Effector CD4-positive, alpha-beta T cell (primary cell): Measurements from ENCODE around the gene INF2.
"Not testable (repeated sequence)": the region's sequence is repeated elsewhere in the genome, so short reads cannot be mapped to it uniquely, and the experiment has no call there.

Source experiments
- DNase-seq: peaks from one replicate; pipeline ENCODE4 v3.0.0-alpha.2; 2020
- total RNA-seq: gene quantifications from one replicate; lab custom pipeline; 2026; lab: John Stamatoyannopoulos, UW

The INF2 gene
- total RNA-seq, result 68.9 reads per million, percentile 75 among the genes with 10 or more reads in this experiment

DNA sequence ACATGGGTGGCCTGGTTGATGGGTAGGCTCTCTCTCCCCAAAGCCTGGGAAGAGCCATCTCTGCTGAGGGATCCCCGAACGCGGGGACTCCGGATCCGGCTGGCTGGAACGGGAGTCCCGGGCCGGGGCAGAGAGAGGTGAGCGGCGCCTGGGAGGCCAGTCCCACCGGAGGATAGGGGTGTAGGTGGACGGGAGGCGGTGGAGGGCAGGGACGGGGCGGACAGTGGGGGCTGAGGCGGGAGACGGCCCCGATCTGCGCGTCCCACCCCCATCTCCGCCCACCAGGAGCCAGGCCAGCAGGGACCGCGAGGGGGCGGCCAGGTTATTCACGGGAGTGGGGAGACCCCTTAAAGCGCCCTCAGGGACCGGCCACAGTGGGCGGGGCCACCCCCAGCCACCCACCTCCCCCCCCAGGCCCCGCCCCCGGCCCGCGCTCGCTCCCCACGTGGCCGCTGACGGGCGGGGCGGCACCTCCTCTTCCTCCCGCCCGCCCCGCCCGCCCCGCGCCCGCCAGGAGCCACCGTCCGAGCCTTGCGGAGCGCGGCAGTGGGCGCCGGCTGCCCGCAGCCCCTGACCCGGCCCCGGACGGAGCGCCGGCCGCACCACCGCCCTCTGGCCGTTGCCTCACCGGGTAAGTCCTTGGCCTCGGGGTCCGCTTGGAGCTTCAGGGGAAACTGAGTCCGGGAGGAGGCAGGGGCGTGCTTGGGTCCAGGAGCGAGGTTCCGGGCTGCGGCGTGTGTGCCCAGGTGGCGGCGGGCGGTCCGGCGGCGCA lies at the start of gene INF2:
Gene INF2 (plus strand): TSS at position 510 of the 772 bp plus-strand sequence. CDS start 11,748 bp downstream, outside the sequence.
- DNase-seq, result peak; percentile 23

DNA sequence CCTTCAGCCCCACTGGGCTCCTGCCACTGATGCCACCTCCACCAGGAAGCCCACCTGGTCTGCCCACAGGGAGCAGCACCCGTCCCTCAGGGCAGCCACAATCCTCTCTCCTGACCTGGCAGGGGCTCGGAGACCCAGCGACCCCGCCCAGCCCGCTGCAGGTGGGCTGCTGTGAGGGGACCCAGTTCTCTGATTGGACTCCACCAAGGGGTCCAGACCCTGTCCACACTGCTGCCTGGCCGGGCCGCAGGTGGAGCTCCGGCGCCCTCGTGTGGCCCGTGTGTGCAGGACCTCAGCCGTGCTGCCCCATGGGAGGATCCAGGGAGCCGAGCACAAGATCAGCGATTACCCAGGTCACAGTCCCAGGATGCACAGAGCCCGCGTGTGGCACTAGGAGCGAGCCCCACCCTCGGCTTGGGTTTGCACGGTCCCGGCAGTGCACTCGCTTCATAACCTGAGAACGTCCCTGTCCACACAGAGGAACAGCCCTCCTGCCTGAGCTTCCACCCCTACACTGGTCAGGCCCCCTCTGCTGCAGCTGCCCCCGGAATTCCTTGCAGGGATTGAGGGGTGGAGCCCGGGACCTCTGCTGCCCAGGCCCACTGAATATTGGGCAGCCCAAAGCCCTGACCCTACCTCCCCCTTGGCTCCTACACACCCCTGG lies 49.4 kb upstream of the INF2 start:
- peak; percentile 15 for DNase-seq

DNA sequence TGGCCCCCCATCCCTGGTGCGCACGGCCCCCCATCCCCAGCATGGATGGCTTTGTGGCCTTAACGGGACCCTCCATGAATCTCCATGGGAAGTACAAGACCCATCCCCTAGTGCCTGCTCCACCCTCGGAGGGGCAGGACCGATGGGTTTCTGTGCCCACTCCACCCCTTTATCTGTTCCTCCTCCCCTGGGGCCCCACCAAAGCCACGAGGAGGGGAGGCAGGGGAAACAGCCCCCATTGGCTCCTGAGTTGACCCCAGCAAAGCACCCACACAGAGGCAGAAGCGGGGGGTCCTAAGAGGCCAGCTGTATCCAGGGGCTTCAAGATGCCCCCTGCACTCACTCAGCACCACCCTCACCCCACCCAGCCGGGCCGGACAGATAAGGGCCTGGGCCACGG lies 48.7 kb upstream of the INF2 start:
- no peak for DNase-seq

DNA sequence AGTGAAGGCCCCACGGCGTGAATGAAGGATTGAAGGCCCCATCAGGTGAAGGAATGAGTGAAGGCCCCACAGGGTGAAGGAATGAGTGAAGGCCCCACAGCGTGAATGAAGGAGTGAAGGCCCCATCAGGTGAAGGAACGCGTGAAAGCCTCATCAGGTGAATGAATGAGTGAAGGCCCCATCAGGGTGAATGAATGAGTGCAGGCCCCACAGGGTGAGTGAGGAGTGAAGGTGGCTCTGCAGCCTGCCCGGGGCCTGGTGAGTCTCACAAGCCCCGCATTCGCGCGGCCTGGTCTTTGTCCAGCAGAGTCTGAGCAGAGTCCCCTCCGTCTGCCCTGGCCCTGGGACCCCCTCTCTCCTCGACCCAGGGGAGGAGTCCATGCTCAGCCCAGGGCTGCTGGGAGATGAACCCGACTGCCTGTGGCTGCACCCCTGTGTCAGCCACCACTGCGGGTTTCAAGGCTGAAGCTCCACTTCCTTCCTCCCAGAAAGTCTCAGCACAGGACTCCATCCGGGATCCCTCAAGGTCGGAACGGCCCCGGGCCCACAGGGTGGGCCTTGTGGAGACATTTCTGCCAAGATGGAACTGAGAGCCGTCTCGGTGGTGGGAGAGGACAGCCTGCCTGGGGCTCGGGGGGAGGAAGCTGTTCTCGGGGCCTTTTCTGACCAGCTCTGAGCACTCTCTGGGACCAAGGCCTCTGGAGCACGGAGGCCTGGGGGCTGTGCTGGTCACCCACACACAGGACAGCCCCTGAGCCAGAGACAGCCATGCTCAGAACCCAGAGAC lies 47.5 kb upstream of the INF2 start:
- DNase-seq, result no peak

DNA sequence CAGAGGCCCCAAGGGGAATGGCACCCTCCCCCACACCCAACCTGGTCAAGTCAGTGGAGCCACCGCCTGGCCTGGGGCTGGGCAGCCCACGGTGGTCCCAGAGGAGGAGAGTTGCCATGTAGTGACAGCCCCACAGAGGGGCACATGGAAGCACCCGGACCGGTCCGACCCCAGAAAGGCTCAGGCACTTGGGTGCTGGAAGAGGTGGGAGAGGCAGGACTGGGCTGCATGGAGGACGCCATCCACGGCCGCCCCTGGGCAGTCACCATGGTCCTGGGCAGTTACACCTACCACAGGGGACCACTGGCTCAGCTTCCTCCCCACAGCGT lies 46.9 kb upstream of the INF2 start:
- no peak for DNase-seq

DNA sequence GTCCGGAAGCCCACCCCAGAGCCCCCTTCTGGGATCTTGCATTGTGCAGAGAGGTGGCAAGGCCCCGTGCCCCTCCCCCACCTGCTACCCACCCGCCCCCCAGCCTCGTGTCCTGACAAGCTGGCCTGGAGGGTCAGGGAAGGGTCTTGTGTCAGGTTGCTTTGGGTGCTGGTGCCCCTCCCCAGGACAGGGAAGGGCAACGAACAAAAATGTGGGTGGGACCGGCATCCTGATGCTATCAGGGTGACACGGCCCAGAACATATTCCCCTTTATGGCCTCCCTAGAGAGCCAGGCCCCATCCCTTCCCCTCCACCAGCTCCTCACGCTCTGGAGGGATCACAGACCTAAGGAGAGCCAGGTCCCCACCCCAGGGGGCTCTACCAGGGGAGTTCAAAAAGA lies 46.1 kb upstream of the INF2 start:
- DNase-seq, result no peak

DNA sequence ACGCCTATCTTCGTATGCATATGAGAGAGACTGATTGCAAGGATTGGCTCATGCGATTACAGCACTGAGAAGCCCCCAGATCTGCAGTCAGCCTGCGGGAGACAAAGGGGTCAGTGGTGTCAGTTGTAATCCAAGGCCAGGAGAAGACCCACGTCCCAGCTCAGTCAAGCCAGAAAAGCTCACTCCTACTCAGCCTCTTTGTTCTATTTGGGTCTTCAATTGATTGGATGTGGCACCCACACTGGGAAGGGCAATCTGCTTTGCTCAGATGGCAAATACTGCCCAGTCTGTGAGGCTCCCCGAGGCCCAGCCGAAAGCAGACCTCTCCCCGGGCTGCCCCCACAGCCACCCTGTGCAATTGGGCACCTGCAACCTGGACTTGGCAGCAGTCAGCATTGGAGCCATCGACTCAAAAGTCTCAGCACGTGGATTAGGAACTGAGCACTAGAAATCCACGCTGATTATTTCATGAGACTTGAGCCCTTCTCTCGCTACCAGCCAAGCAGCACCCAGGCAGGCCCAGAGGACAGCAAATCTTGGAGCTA lies 45.3 kb upstream of the INF2 start:
- no peak for DNase-seq

DNA sequence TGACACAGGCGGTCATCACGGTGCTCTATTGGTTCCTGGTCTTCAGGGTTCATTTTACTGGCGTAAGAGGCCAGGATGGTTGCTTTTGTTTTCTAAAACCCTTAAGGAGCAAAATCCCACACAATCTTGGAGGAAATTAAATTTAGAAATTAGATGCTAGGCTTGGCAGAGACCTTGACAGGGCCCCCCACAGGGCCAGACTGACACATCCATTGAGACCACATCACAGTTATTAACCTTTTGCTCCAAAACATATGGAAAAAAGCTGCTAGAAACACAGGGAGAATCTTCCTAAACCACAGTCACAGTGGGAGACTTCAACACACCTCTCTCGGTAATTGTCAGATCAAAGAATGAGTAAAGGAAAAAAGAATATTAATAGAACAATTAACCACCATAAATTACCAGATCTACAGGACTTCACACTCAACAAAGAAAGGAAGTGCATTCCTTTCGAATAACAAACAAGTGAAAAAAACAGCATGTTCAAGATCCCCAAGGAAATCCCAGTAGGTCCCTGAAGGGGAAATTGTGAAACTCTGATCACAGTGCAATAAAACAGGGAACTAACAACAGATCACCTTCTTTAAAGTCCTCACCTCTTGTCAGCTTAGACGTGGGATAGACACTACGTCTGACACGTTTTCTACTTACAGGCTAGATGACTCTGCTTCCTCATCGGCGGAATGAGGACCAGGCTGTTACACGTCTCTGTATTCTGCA lies 44.6 kb upstream of the INF2 start:
- DNase-seq, result no peak

DNA sequence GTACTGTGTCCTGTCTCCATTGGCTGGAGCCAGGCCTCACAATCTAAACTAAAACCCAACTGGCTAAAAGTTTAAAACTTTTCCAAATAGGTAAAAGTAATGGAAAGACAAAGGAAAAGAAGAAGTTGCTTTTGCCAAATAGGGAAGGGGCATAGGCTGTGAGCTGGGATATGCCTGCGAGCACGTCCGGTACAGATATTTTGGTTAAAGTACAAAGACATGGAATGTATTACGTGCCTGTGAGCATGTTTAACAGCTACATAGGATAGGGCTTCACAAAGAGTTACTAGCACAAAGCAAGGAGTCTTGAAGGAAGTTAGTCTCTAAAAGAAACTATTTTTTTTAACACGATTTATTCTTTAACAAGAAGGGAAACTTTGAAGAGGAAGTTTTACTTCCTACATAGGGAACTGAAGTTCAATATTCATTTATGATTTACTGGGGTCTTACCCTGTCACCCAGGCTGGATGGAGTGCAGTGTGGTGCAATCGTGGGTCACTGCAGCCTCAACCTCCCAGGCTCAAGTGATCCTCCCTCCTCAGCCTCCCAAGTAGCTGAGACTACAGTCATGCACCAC lies 41.9 kb upstream of the INF2 start:
- no peak for DNase-seq

DNA sequence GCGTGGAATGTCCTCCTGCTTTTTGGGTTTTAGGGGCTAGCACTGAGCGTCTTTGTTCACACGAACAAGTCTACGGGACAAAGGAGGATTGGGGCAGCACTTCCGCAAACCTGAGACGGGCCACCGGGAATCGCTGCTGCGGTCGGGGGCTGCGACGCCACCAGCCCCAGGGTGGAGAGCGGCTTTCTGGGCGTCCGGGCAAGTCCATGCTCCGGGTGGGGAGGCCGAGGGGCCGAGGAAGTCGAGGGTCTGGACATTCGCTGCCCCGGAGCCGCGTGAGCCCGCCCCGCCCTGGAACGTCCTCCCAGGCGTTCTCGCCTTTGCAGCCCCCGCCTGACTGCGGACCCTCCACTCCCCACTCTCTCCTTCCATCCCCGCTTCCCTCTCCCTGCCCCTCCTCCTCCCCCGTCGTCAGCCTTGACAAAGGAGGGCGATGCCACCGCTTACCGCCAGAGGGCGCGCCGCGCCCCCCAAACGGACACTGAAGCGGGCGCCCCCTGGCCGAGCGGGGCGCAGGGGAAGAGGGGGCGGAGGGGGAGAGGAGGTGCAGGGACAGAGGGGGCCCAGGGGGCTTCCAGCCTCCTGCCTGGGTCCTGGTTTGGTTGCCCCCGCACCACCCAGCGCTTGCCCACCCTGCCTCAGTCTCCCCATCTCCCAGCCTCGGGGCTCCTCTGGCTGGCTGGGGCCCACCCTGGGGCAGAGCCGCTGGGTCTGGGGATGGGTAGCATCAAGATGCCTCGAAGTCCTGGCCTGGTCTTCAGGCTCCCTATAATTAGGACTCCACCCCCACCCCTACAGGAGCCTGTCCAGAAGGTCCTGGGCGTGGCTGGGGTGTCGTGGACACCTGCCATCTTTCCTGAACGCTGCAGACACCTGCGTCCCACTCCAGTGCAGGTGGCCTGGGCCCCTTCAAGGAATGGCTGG lies 39.1 kb upstream of the INF2 start:
- DNase-seq, result peak; percentile 45

DNA sequence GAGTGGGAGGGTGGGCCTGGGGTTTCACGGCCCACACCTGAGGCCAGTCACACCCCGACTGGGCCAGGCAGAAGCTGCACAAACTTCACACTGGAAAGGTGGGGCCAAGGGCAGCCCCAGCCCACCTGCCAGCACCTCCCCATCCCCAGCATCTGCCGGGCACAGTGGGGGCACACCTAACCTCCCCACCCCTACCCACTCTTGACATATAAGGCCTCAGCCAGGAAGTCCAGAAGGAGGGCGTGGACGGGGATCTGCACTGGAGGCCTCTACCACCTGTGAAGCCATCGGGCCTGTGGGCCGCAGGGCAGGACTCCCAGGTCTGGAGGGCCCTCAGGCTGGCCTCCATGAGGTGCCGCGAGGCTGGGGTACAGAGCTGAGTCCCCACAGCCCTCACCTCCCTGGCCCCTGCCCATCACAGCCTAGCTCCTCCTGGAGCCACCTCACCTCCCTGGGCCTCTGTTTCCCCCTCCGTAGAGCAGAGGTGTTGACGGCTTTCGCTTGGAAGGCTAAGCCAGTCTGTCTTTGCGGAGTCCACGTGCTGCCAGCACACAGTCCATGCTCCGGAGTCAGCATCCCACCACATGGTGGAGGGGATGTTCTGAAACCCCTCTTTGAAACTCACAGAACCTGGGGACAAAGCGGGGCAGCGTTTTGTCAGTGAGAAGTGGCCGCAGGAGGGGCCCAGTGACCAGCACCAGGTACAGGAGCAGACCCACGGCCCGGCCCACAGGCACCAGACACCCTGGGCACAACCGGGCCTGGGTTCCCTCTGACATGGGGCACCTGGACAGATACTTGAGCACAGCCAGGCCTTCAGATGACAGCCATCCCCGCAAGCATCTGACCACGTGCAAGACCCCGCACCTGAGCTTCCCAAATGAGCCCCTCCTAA lies 38.2 kb upstream of the INF2 start:
- no peak for DNase-seq

DNA sequence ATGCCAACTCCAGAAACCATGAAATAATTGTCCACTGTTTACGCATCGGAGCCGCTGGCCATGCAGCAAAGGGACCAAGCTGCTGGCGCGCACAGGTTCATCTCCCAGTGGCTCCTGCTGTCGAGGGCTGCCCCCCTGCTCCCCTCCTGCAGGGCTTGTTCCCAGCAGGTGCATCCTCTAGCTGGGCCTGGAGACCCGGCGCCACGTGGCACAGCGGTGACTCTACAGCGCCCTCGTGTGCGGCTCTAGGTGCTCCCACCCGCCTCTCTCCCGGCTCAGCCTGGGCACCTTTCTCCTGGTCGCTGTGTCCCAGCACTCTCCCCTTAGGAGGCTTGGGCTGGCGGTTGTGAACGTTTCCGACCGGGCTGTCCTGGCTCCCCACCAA lies 37.5 kb upstream of the INF2 start:
- no peak for DNase-seq

DNA sequence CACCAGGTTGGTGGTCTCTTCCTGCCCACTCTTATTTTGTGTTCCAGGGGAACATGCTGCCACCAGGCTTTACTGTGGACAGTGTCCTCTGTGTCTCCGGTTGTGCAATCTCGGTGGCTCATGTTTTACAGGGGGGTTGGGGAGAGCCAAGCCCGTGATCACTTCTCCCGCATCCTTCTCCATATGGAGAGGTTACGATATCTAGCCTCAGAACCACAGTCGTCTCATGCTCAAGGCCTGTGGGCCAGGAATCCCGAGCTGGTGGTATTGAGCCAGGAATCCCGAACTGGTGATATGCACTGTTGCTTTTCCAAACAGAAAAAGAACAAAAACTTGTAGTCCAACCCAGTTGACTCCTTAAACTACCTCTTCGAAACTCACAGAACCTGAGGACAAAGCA lies 37.0 kb upstream of the INF2 start:
- no peak for DNase-seq

DNA sequence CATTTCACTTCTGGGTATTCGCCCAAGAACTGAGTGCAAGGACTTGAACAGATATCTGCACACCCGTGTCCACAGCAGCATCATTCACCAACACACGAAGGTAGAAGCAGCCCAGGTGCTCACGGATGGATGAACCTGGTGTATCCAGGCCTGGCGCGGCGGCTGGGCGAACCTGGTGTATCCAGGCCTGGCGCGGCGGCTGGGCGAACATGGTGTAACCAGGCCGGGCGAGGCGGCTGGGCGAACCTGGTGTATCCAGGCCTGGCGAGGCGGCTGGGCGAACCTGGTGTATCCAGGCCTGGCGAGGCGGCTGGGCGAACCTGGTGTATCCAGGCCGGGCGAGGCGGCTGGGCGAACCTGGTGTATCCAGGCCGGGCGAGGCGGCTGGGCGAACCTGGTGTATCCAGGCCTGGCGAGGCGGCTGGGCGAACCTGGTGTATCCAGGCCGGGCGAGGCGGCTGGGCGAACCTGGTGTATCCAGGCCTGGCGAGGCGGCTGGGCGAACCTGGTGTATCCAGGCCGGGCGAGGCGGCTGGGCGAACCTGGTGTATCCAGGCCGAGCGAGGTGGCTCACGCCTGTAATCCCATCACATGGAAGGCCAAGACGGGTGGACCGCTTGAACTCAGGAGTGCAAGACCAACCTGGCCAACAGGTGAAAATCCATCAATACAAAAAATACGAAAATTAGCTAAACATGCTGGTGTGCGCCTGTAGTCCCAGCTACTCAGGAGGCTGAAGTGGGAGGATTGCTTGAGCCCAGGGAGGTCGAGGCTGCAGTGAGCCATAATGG lies 36.1 kb upstream of the INF2 start:
- DNase-seq, result not testable (repeated sequence)

DNA sequence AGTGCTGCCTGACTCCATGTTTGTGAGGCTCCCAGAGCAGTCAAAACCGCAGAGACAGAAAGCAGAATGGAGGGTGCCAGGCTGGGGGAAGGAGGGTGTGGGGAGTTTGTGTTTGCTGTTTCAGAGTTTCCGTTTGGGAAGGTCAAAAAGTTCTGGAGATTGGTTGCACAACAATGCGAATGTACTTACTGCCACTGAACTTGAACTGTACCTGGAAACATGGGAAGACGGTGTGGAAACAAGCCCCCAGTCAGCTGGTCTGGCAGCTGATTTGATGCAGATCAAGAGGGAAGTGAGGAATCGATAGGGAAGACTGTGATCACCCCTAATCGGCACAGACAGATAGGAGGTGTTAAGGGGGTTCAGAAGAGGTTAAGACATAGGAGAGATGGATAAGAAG lies 35.3 kb upstream of the INF2 start:
- DNase-seq, result no peak

DNA sequence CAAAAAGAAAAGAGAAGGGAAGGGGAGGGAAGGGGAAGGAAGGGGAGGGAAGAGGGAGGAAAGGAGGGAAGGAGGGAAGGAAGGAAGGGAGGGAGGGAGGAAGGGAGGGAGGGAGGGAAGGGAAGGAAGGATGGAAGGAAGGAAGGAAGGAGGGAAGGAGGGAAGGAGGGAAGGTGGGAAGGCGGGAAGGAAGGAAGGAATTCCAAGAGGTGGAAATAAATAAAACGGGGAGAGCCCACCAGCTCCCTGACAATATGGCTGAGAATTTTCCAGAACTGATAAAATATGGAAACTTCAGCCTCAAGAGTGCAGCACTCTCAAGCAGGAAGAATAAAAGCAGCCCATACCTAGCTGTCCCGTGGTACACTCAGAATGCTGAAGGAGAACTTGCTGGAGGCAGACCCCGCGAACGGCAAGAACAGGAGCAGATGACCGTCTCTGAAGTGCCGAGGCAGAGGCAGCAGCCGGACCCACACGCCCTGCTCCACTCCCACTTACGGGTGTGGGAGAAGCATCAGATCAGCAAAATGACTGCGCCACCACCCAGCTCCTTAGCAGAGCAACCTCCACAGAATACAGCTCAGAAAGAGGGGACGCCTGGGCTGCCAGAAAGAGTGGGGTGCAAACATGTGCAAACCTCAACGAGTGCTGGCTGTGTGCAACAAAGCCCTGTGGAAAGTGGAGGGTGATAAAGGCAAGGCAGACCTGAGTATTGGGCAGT lies 34.1 kb upstream of the INF2 start:
- DNase-seq, result no peak

DNA sequence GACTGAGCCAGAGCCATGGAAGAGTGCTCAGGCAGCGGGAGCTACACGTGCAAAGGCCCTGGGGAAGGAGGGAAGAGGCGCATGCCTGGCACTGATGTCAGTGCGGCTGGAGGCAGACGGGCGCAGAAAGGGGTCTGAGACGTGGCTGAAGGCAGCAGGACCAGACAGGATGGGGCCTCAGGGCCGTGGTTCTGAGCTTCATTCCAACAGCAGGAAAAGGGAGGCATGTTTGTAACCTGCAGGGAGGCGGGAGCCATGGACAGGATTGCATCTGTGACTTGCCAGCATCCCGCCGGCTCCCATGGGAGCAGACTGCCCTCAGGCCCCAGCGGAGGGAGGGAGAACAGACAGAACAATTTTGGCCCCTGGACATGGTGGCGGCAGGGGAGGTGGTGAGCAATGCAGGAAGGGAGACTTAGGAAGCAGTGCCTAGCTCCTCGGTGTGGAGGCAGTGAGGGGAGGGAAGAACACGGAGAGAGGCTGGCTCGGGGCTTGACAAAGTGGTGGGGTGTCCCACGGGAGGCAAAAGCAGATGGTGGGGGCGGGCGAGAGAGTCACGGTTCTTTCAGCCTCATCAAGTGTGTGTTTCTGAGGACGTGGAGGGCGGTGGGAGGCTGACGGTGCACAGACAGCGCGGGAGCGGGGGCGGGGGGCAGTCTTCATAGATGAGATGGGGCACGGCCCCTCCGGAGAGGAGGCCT lies 33.3 kb upstream of the INF2 start:
- no peak for DNase-seq

DNA sequence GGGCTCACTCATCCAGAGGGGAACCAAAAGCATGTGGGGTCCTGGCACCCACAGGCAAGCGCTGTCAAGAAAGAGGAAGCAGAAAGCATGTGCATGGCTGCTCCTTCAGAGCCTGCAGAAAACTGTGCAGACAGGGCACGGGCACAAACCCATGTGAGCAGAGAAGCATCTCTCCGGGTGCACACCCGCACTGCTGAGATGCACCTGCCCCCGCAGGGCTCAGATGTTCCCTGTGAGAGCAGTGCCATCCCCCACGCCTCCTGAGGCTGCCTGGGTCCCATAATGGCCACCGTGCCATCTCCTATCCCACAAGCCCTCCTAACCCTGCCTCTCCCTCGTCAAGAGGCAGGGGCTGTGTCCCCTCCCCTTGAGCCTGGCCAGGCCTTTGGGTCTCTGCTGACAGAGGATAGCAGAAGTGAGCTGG lies 32.3 kb upstream of the INF2 start:
- DNase-seq, result no peak
